Measurements from ENCODE around the gene PKMYT1.

- TF ChIP-seq, protein P1, sequence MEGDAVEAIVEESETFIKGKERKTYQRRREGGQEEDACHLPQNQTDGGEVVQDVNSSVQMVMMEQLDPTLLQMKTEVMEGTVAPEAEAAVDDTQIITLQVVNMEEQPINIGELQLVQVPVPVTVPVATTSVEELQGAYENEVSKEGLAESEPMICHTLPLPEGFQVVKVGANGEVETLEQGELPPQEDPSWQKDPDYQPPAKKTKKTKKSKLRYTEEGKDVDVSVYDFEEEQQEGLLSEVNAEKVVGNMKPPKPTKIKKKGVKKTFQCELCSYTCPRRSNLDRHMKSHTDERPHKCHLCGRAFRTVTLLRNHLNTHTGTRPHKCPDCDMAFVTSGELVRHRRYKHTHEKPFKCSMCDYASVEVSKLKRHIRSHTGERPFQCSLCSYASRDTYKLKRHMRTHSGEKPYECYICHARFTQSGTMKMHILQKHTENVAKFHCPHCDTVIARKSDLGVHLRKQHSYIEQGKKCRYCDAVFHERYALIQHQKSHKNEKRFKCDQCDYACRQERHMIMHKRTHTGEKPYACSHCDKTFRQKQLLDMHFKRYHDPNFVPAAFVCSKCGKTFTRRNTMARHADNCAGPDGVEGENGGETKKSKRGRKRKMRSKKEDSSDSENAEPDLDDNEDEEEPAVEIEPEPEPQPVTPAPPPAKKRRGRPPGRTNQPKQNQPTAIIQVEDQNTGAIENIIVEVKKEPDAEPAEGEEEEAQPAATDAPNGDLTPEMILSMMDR (IDR thresholded peaks at IDR 0.05) = no peak
- no peak for TF ChIP-seq POLR2A (IDR thresholded peaks at IDR 0.05)
These were observed 39.5 kb upstream of the PKMYT1 start for GRCh38 chr16:3019594-3020246.
